SK-N-SH treated with all-trans-retinoic acid at 6 μM for 48 hours (cell line): ENCODE measurements around the gene TNKS2.

Source experiments
- ATAC-seq: fragments of 200-7000 bp; cut with Tn5 transposase; 3 replicates; pipeline ENCODE4 v1.9.1; 2020; ENCODE audit warnings: mild to moderate bottlenecking, moderate library complexity
- ARNTL ChIP-seq: fragments of 450-650 bp; formaldehyde crosslinking; IDR thresholded peaks from 2 replicates; pipeline ENCODE4 v1.5.0; 2020; ENCODE audit warnings: low read depth, mild to moderate bottlenecking, moderate library complexity, borderline replicate concordance
- BACH2 ChIP-seq: fragments of 250-450 bp; sonication (Bioruptor Pico); IDR thresholded peaks from 2 replicates; pipeline ENCODE4 v1.9.0; 2021; ENCODE audit warnings: mild to moderate bottlenecking, borderline replicate concordance
- CREB5 ChIP-seq: fragments of 250-450 bp; sonication (Bioruptor Pico); IDR thresholded peaks from 2 replicates; pipeline ENCODE4 v1.5.1; 2020; ENCODE audit warnings: low read depth, mild to moderate bottlenecking, moderate library complexity
- CSDC2 ChIP-seq: fragments of 250-450 bp; sonication (Bioruptor Pico); IDR thresholded peaks from 2 replicates; pipeline ENCODE4 v1.5.0; 2020; ENCODE audit warnings: mild to moderate bottlenecking, moderate library complexity
- CSRNP3 ChIP-seq: fragments of 250-450 bp; sonication (Bioruptor Pico); IDR thresholded peaks from 2 replicates; pipeline ENCODE4 v1.5.1; 2021; ENCODE audit warnings: mild to moderate bottlenecking, moderate library complexity
- ESRRG ChIP-seq: fragments of 250-450 bp; sonication (Bioruptor Pico); IDR thresholded peaks from 2 replicates; pipeline ENCODE4 v1.6.1; 2021; ENCODE audit warnings: mild to moderate bottlenecking
- ISL1 ChIP-seq: fragments of 250-450 bp; sonication (Bioruptor Pico); IDR thresholded peaks from 2 replicates; pipeline ENCODE4 v2.1.2; 2022; ENCODE audit warnings: mild to moderate bottlenecking, moderate library complexity
- OSR1 ChIP-seq: fragments of 250-450 bp; sonication (Bioruptor Pico); IDR thresholded peaks from 2 replicates; pipeline ENCODE4 v1.8.0; 2022; ENCODE audit warnings: moderate library complexity, mild to moderate bottlenecking, inconsistent platforms
- PATZ1 ChIP-seq: fragments of 250-450 bp; sonication (Bioruptor Pico); IDR thresholded peaks from 2 replicates; pipeline ENCODE4 v1.8.0; 2020; ENCODE audit warnings: mild to moderate bottlenecking, moderate library complexity, borderline replicate concordance
- POU6F1 ChIP-seq: fragments of 250-450 bp; sonication (Bioruptor Pico); IDR thresholded peaks from 2 replicates; pipeline ENCODE4 v1.8.0; 2021; ENCODE audit warnings: low read depth, mild to moderate bottlenecking, moderate library complexity, borderline replicate concordance
- RARB ChIP-seq: fragments of 250-450 bp; sonication (Bioruptor Pico); IDR thresholded peaks from 2 replicates; pipeline ENCODE4 v1.8.0; 2021; ENCODE audit warnings: mild to moderate bottlenecking, moderate library complexity
- SNAI2 ChIP-seq: fragments of 250-450 bp; sonication (Bioruptor Pico); IDR thresholded peaks from 2 replicates; pipeline ENCODE4 v1.5.0; 2020; ENCODE audit warnings: mild to moderate bottlenecking, moderate library complexity
- TCF4 ChIP-seq: fragments of 250-450 bp; sonication (Bioruptor Pico); IDR thresholded peaks from 2 replicates; pipeline ENCODE4 v1.8.0; 2021; ENCODE audit warnings: mild to moderate bottlenecking, moderate library complexity, borderline replicate concordance
- TOX ChIP-seq: fragments of 250-450 bp; sonication (Bioruptor Pico); IDR thresholded peaks from 2 replicates; pipeline ENCODE4 v1.8.0; 2021; ENCODE audit warnings: mild to moderate bottlenecking, moderate library complexity, borderline replicate concordance
- TSHZ2 ChIP-seq: fragments of 250-450 bp; sonication (Bioruptor Pico); IDR thresholded peaks from 2 replicates; pipeline ENCODE4 v1.5.0; 2020; ENCODE audit warnings: mild to moderate bottlenecking, moderate library complexity
- ZC3H10 ChIP-seq: fragments of 250-450 bp; sonication (Bioruptor Pico); IDR thresholded peaks from 2 replicates; pipeline ENCODE4 v1.5.1; 2021; ENCODE audit warnings: mild to moderate bottlenecking, moderate library complexity
- ZFP3 ChIP-seq: fragments of 250-450 bp; sonication (Bioruptor Pico); IDR thresholded peaks from 2 replicates; pipeline ENCODE4 v1.5.0; 2020; ENCODE audit warnings: mild to moderate bottlenecking, moderate library complexity
- ZFP30 ChIP-seq: fragments of 450-650 bp; formaldehyde crosslinking; IDR thresholded peaks from 2 replicates; pipeline ENCODE4 v1.5.0; 2022; ENCODE audit warnings: mild to moderate bottlenecking, moderate library complexity
- ZNF565 ChIP-seq: fragments of 450-650 bp; formaldehyde crosslinking; conservative IDR thresholded peaks from 2 replicates; pipeline ENCODE4 v1.5.0; 2020; ENCODE audit warnings: low read depth, mild to moderate bottlenecking, moderate library complexity
- ZNF8 ChIP-seq: fragments of 450-650 bp; formaldehyde crosslinking; IDR thresholded peaks from 2 replicates; pipeline ENCODE4 v1.5.0; 2020; ENCODE audit warnings: mild to moderate bottlenecking, moderate library complexity

The TNKS2 gene

GRCh38 chr10:91865562-91866081, 67.4 kb downstream of the TNKS2 start:
- no peak for ATAC-seq
- TF ChIP-seq OSR1 (CRISPR knock-in tag) (no peak), ZFP30 (no peak), ESRRG (CRISPR knock-in tag) (no peak), ZFP3 (no peak), ZNF565 (CRISPR knock-in tag) (no peak), POU6F1 (CRISPR knock-in tag) (no peak), CREB5 (no peak), ARNTL (CRISPR knock-in tag) (no peak), CSDC2 (CRISPR knock-in tag) (no peak), TCF4 (no peak), ISL1 (no peak)

- TF ChIP-seq CSRNP3 (CRISPR knock-in tag) (no peak), ZNF8 (CRISPR knock-in tag) (no peak), SNAI2 (CRISPR knock-in tag) (no peak), BACH2 (CRISPR knock-in tag) (no peak)
- peak; percentile 28; the same call in 2 of the 3 replicates for ATAC-seq
Observed at GRCh38 chr10:91875156-91875555, 76.9 kb downstream of the TNKS2 start.

GRCh38 chr10:91875779-91876178, 77.6 kb downstream of the TNKS2 start:
- no peak for TF ChIP-seq OSR1 (CRISPR knock-in tag)
- ATAC-seq: no peak

GRCh38 chr10:91879515-91880170, 81.4 kb downstream of the TNKS2 start:
- TF ChIP-seq ISL1 (no peak), ESRRG (CRISPR knock-in tag) (no peak), ZNF565 (CRISPR knock-in tag) (no peak), TOX (CRISPR knock-in tag) (no peak), TCF4 (no peak), CREB5 (no peak), BACH2 (CRISPR knock-in tag) (no peak), RARB (CRISPR knock-in tag) (no peak), PATZ1 (CRISPR knock-in tag) (no peak), ZC3H10 (CRISPR knock-in tag) (no peak), ARNTL (CRISPR knock-in tag) (no peak), ZFP3 (no peak), TSHZ2 (CRISPR knock-in tag) (no peak)
- TF ChIP-seq, all 23 proteins: peak for 0
- no peak for ATAC-seq
